Measurements from ENCODE around the gene LRRC55. TPM values are rescaled to one million over a fixed set of nuclear protein-coding genes. Genes with fewer than 3 reads are reported as not detected.

Gene LRRC55
- total RNA-seq, 1 donor: not detected

GRCh38 chr11:57196596-57196995, 14.8 kb downstream of the LRRC55 start:
- H3K4me3 ChIP-seq (ENCODE audit: low read depth, low read length): no peak overlapping the region
- DNase-seq (ENCODE audit: low read depth): no peak
- TF ChIP-seq CTCF (IDR thresholded peaks at IDR 0.05; ENCODE audit: insufficient read depth, low read length): no peak

GRCh38 chr11:57197762-57198161, 16.0 kb downstream of the LRRC55 start:
- TF ChIP-seq CTCF (IDR thresholded peaks at IDR 0.05; ENCODE audit: insufficient read depth, low read length): no peak

GRCh38 chr11:57199330-57199729, 17.6 kb downstream of the LRRC55 start:
- H3K4me3 ChIP-seq (ENCODE audit: low read depth, low read length): no peak overlapping the region
- DNase-seq (ENCODE audit: low read depth): no peak

More at GRCh38 chr11:57197762-57198161, 16.0 kb downstream of the LRRC55 start:
- DNase-seq (ENCODE audit: low read depth): no peak
- H3K4me3 ChIP-seq (ENCODE audit: low read depth, low read length): no peak overlapping the region

GRCh38 chr11:57200917-57201316, 19.2 kb downstream of the LRRC55 start:
- no peak overlapping the region for H3K4me3 ChIP-seq (ENCODE audit: low read depth, low read length)
- no peak for TF ChIP-seq CTCF (IDR thresholded peaks at IDR 0.05; ENCODE audit: insufficient read depth, low read length)
- DNase-seq (ENCODE audit: low read depth): no peak

More at GRCh38 chr11:57199330-57199729, 17.6 kb downstream of the LRRC55 start:
- no peak for TF ChIP-seq CTCF (IDR thresholded peaks at IDR 0.05; ENCODE audit: insufficient read depth, low read length)

- no peak overlapping the region for H3K4me3 ChIP-seq (ENCODE audit: low read depth, low read length)
- DNase-seq (ENCODE audit: low read depth): no peak
- no peak for TF ChIP-seq CTCF (IDR thresholded peaks at IDR 0.05; ENCODE audit: insufficient read depth, low read length)
These were observed 20.5 kb downstream of the LRRC55 start for GRCh38 chr11:57202281-57202680.

- peak; percentile 71 for DNase-seq (ENCODE audit: low read depth)
- no peak for TF ChIP-seq CTCF (IDR thresholded peaks at IDR 0.05; ENCODE audit: insufficient read depth, low read length)
- no peak overlapping the region for H3K4me3 ChIP-seq (ENCODE audit: low read depth, low read length)
These were observed 21.6 kb downstream of the LRRC55 start for GRCh38 chr11:57203359-57203758.

GRCh38 chr11:57203882-57204480, 22.2 kb downstream of the LRRC55 start:
- no peak for TF ChIP-seq CTCF (IDR thresholded peaks at IDR 0.05; ENCODE audit: insufficient read depth, low read length)
- no peak overlapping the region for H3K4me3 ChIP-seq (ENCODE audit: low read depth, low read length)
- DNase-seq (ENCODE audit: low read depth): no peak

Measured in fibroblast of the aortic adventitia (primary cell).